Mesenchymal stem cell (in vitro differentiated cells and primary cell): ENCODE data around the gene TENT4B.

Experiments used
- DNase-seq: peaks from one replicate; pipeline ENCODE4 v3.0.0-alpha.2; 2013
- H2AFZ ChIP-seq: one replicate; pipeline ENCODE4 v1.6.1; 2013; ENCODE audit warnings: low read depth, mild to moderate bottlenecking, control low read depth, inconsistent platforms, low read length, moderate library complexity
- H2AK5ac ChIP-seq: 2 replicates; pipeline ENCODE4 v1.6.1; 2013; ENCODE audit warnings: low read length, moderate library complexity, mild to moderate bottlenecking, inconsistent platforms; ENCODE audit not compliant: severe bottlenecking
- H2BK120ac ChIP-seq: one replicate; pipeline ENCODE4 v1.6.1; 2013; ENCODE audit warnings: low read depth, mild to moderate bottlenecking, inconsistent platforms, low read length, moderate library complexity
- H2BK12ac ChIP-seq, 2 experiments: one replicate each; pipeline ENCODE4 v1.6.1; 2013; ENCODE audit warnings: inconsistent platforms in 2 of 2, low read length in 2 of 2, mild to moderate bottlenecking in 2 of 2, moderate library complexity in 2 of 2, control low read depth in 1 of 2
- H2BK15ac ChIP-seq: one replicate; pipeline ENCODE4 v1.6.1; 2013; ENCODE audit warnings: mild to moderate bottlenecking, low read depth, inconsistent platforms; ENCODE audit not compliant: poor library complexity, severe bottlenecking
- H2BK5ac ChIP-seq: 2 replicates; pipeline ENCODE4 v1.6.1; 2013; ENCODE audit warnings: low read depth, mild to moderate bottlenecking, low read length, control low read depth, inconsistent platforms; ENCODE audit not compliant: poor library complexity, severe bottlenecking
- H3K14ac ChIP-seq, 2 experiments: one replicate each; pipeline ENCODE4 v1.6.1; 2013; ENCODE audit warnings: inconsistent platforms in 2 of 2, low read length in 2 of 2, control low read depth in 1 of 2, mild to moderate bottlenecking in 1 of 2, moderate library complexity in 1 of 2
- H3K18ac ChIP-seq, 2 experiments: one replicate each; pipeline ENCODE4 v1.6.1; 2013; ENCODE audit warnings: inconsistent platforms in 2 of 2, low read length in 2 of 2, control low read depth in 1 of 2, low read depth in 1 of 2, mild to moderate bottlenecking in 1 of 2
- H3K23ac ChIP-seq, 2 experiments: one replicate each; pipeline ENCODE4 v1.6.1; 2013; ENCODE audit warnings: inconsistent platforms in 2 of 2, low read length in 2 of 2, mild to moderate bottlenecking in 2 of 2, moderate library complexity in 2 of 2, control low read depth in 1 of 2
- H3K27ac ChIP-seq: 2 replicates; pipeline ENCODE4 v1.5.1; 2013; ENCODE audit warnings: mild to moderate bottlenecking, moderate library complexity, low read length, control low read depth, inconsistent platforms; ENCODE audit not compliant: poor library complexity, severe bottlenecking
- H3K27me3 ChIP-seq, 2 experiments: 2 replicates each; pipeline versions ENCODE4 v1.6.1 to v1.7.0; 2013; ENCODE audit warnings: low read length in 2 of 2, mild to moderate bottlenecking in 2 of 2, moderate library complexity in 2 of 2, control low read depth in 1 of 2, inconsistent platforms in 1 of 2; ENCODE audit not compliant: control insufficient read depth in 1 of 2, insufficient read depth in 1 of 2
- H3K36me3 ChIP-seq, 2 experiments: 2 replicates each; pipeline versions ENCODE4 v1.6.1 to v1.7.0; 2013; ENCODE audit warnings: low read length in 2 of 2, control low read depth in 1 of 2, inconsistent platforms in 1 of 2, low read depth in 1 of 2, mild to moderate bottlenecking in 1 of 2; ENCODE audit not compliant: insufficient read depth in 2 of 2, control insufficient read depth in 1 of 2
- H3K4ac ChIP-seq, 2 experiments: one replicate each; pipeline ENCODE4 v1.6.1; 2013; ENCODE audit warnings: inconsistent platforms in 2 of 2, low read length in 2 of 2, mild to moderate bottlenecking in 2 of 2, moderate library complexity in 2 of 2, control low read depth in 1 of 2, low read depth in 1 of 2
- H3K4me1 ChIP-seq: 2 replicates; pipeline ENCODE4 v1.6.1; 2013; ENCODE audit warnings: low read depth, low read length, control low read depth; ENCODE audit not compliant: control insufficient read depth, insufficient read depth
- H3K4me2 ChIP-seq: 2 replicates; pipeline ENCODE4 v1.6.1; 2013; ENCODE audit warnings: low read length, mild to moderate bottlenecking, inconsistent platforms; ENCODE audit not compliant: poor library complexity, severe bottlenecking
- H3K4me3 ChIP-seq, 2 experiments: 2 replicates each; pipeline versions ENCODE4 v1.5.1 to v1.7.0; 2013; ENCODE audit warnings: low read length in 2 of 2, mild to moderate bottlenecking in 2 of 2, control low read depth in 1 of 2, low read depth in 1 of 2; ENCODE audit not compliant: insufficient read depth in 1 of 2
- H3K79me1 ChIP-seq: replicated peaks from 2 replicates; pipeline ENCODE4 v1.6.1; 2013; ENCODE audit warnings: mild to moderate bottlenecking, control low read depth, low read length, inconsistent platforms; ENCODE audit not compliant: poor library complexity, severe bottlenecking
- H3K9ac ChIP-seq: 2 replicates; pipeline ENCODE4 v1.7.0; 2013; ENCODE audit warnings: mild to moderate bottlenecking, low read length, moderate library complexity
- H3K9me3 ChIP-seq: 2 replicates; pipeline ENCODE4 v1.7.0; 2013; ENCODE audit warnings: mild to moderate bottlenecking, low read length; ENCODE audit not compliant: control insufficient read depth
- H4K8ac ChIP-seq: one replicate; pipeline ENCODE4 v1.6.1; 2013; ENCODE audit warnings: inconsistent platforms, mild to moderate bottlenecking, low read length, moderate library complexity
- H4K91ac ChIP-seq: one replicate; pipeline ENCODE4 v1.6.1; 2013; ENCODE audit warnings: mild to moderate bottlenecking, low read length, inconsistent platforms
- WGBS: methylation state at CpG from one replicate; pipeline ENCODE4 v1.1.7; 2013; ENCODE audit warnings: mixed read lengths; 5-methylcytosine and 5-hydroxymethylcytosine counted together

Gene TENT4B

DNA sequence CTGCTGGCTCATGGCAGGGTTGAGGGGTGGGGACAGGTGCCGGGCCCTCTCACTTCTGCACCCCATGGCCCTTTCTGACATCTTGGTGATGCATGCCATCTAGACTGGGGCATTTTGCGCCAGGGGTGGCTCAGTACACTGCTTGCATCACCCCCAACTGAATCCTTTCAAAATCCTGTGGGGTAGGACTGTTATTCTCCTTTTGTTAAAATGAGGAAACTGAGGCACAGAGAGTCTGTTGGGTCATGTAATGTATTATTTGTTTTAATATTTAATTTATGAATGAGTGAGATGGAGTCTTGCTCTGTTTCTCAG lies 123.2 kb downstream of the TENT4B start:
- Histone ChIP-seq H3K9ac (no peak overlapping the region), H3K27ac (no peak overlapping the region), H2BK12ac (no peak overlapping the region), H4K91ac (no peak overlapping the region), H3K4me3 (no peak overlapping the region), H3K79me1 (peaks cover 25% of the 10 kb centered on the region), H3K27me3 (no peaks in the 10 kb centered on the region), H3K18ac (no peak overlapping the region), H3K9me3 (no peaks in the 10 kb centered on the region), H3K23ac (no peak overlapping the region), H4K8ac (no peak overlapping the region), H3K14ac (no peak overlapping the region), H3K4ac (no peak overlapping the region), H2AK5ac (no peak overlapping the region), H2AFZ (no peak overlapping the region), H3K4me1 (peaks cover 8% of the 10 kb centered on the region), H3K36me3 (peaks cover 0 to 7% of the 10 kb centered on the region in 2 experiments), H2BK5ac (no peak overlapping the region), H3K4me2 (no peak overlapping the region), H2BK120ac (no peak overlapping the region), H2BK15ac (no peak overlapping the region)
- DNase-seq, result no peak
- 94% methylated on average over 2 of the region's 2 CpGs for WGBS

DNA sequence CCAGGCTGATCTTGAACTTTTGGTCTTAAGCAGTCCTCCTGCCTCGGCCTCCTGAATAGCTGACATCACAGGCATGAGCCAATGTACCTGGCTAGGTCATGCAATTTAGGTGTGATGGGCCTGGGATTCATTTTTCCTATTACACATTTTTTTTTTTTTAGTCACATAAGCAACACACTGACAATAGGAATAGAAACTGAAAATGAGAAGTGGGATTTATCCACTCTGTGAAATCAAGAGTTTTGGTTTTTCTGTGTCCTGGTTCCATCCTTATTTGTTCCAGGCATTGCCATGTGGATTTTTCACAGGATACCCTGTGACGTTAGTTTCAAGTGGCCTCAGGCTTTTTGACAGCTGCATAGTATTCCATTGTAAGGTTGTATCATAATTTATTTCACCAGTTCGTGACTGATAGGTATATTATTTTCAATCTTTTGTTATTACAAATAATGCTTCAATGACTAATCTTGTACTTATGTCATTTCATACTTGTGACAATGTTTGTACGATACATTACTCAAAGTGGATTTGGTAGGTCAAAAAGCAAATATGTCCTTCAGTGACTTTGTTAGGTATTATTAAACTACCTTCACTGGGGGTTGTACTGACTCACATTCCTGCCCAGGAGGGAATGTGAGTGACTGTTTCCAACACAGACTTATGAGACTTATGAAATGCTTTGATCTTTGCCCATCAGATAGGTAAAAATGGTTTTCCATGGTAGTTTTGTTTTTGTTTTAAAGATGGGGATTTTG lies 123.9 kb downstream of the TENT4B start:
- Histone ChIP-seq H3K4me3 (no peak overlapping the region), H4K91ac (no peak overlapping the region)
- WGBS, result 100% methylated on average over 1 of the region's 4 CpGs

GRCh38 chr16:50278251-50278650 lies 125.1 kb downstream of the TENT4B start:
- Histone ChIP-seq H2AK5ac (no peak overlapping the region), H3K4me2 (no peak overlapping the region), H2BK5ac (no peak overlapping the region), H3K4ac (no peak overlapping the region), H3K18ac (no peak overlapping the region), H3K36me3 (peaks cover 0 to 5% of the 10 kb centered on the region in 2 experiments), H3K4me3 (no peak overlapping the region), H2AFZ (no peak overlapping the region), H3K4me1 (peaks cover 4% of the 10 kb centered on the region), H3K27me3 (no peaks in the 10 kb centered on the region), H3K9me3 (no peaks in the 10 kb centered on the region), H2BK15ac (no peak overlapping the region), H3K27ac (no peak overlapping the region), H3K23ac (no peak overlapping the region), H3K79me1 (peaks cover 31% of the 10 kb centered on the region), H2BK12ac (no peak overlapping the region), H4K91ac (no peak overlapping the region), H2BK120ac (no peak overlapping the region), H3K9ac (no peak overlapping the region), H4K8ac (no peak overlapping the region), H3K14ac (no peak overlapping the region)
- DNase-seq, result no peak
- WGBS, result 50% methylated on average over 2 of the region's 3 CpGs

More for the DNA sequence above, 123.9 kb downstream of the TENT4B start:
- Histone ChIP-seq H3K9me3 (no peaks in the 10 kb centered on the region), H2BK15ac (no peak overlapping the region), H3K4me1 (peaks cover 8% of the 10 kb centered on the region), H2BK12ac (no peak overlapping the region), H2AFZ (no peak overlapping the region), H3K23ac (no peak overlapping the region), H3K79me1 (peaks cover 25% of the 10 kb centered on the region), H3K9ac (no peak overlapping the region), H3K36me3 (peaks cover 0 to 9% of the 10 kb centered on the region in 2 experiments), H3K18ac (no peak overlapping the region), H3K27ac (no peak overlapping the region), H3K4ac (no peak overlapping the region), H3K14ac (no peak overlapping the region), H4K8ac (no peak overlapping the region), H3K4me2 (no peak overlapping the region), H3K27me3 (no peaks in the 10 kb centered on the region), H2AK5ac (no peak overlapping the region), H2BK5ac (no peak overlapping the region), H2BK120ac (no peak overlapping the region)
- DNase-seq, result no peak

DNA sequence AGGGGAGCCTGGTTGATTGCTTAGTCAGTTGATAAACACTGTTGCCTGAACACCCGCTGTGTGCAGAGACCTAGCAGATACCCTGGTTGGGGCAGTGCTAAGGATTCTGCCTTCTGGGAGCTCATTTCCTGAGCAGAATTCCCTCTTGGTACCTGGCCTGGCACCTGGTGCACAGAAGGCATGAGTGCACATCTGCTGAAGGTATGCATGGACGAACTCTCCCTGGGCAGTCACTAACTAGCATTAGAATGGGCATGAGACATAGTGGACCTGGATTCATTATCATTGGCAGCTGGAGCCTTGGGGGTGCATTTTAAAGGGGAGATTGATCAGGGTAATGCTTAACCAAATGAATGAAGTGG lies 126.4 kb downstream of the TENT4B start:
- peaks cover 0 to 5% of the 10 kb centered on the region in 2 experiments for H3K36me3 ChIP-seq
- H3K4ac ChIP-seq, result no peak overlapping the region
- no peak overlapping the region for H3K27ac ChIP-seq
- no peak overlapping the region for H3K4me3 ChIP-seq
- H2AFZ ChIP-seq, result no peak overlapping the region
- no peak overlapping the region for H2BK12ac ChIP-seq
- H3K4me2 ChIP-seq, result no peak overlapping the region
- H3K79me1 ChIP-seq, result peaks cover 32% of the 10 kb centered on the region
- no peak overlapping the region for H2BK15ac ChIP-seq
- H2BK5ac ChIP-seq, result no peak overlapping the region
- no peak for DNase-seq
- no peak overlapping the region for H3K23ac ChIP-seq
- no peaks in the 10 kb centered on the region for H3K27me3 ChIP-seq
- H3K18ac ChIP-seq, result no peak overlapping the region
- no peak overlapping the region for H4K91ac ChIP-seq
- no peak overlapping the region for H2AK5ac ChIP-seq
- H3K9me3 ChIP-seq, result no peaks in the 10 kb centered on the region
- H2BK120ac ChIP-seq, result no peak overlapping the region
- WGBS, result 88% methylated on average over 2 of the region's 2 CpGs
- no peak overlapping the region for H4K8ac ChIP-seq
- H3K4me1 ChIP-seq, result peaks cover 7% of the 10 kb centered on the region
- no peak overlapping the region for H3K9ac ChIP-seq
- H3K14ac ChIP-seq, result peak overlapping the region in 1 of 2 experiments; percentile 22
